GM19463 (cell line): ENCODE data around the gene PRTFDC1.

ENCODE experiments used
- ATAC-seq: cut with Tn5 transposase; IDR thresholded peaks from one replicate; pipeline ENCODE4 v1.9.1; 2021; ENCODE audit warnings: mild to moderate bottlenecking, moderate library complexity; ENCODE audit not compliant: unreplicated experiment

Gene PRTFDC1

GRCh38 chr10:24804956-24805355 is 147.4 kb downstream of the PRTFDC1 start:
- ATAC-seq: no peak

DNA sequence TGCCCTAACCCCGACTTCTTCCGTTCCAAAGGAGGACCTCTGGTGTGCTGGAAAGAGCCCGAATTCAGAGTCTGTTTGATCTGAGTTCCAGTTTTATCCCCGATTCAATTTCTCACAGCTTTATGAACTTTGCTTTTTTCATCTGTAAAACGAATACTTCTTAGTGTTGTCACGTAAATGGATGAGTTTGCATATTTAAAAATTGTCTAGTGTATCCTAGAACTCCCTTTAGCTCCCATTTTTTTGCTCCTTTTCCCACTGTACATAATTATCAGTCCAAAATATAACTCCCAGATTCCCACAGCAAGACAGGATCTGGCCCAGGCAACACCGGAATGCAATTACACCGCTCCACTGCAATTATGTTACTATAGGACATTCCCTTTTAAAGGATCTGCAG is 148.0 kb downstream of the PRTFDC1 start:
- ATAC-seq: no peak

- ATAC-seq: no peak
Measured at GRCh38 chr10:24802378-24802777, 150.0 kb downstream of the PRTFDC1 start.

DNA sequence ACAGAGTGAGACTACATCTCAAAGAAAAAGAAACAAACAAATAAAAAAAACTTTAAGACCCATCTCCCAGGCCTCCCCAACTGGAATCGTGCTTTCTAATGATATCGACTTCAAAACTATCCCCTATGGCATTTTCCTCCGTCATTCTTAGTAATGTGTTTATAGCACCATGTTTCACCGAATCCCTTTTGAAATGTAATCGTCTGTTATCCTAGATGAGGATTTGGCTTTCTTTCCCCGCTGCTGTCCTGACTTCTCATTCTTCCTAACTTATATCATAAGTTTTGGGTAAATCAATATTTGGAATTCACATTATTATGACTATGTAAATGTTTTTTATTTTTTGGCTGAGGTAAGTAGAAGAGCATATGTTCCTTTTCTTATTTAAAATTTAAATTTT is 151.5 kb downstream of the PRTFDC1 start:
- no peak for ATAC-seq
